HepG2 (cell line): ENCODE data around the gene SERPINB1. TPM values are rescaled to one million over a fixed set of nuclear protein-coding genes. Genes with fewer than 3 reads are reported as not detected.

Experiments used
- ARNTL ChIP-seq: sonication (generic); formaldehyde crosslinking; IDR thresholded peaks from 2 replicates; pipeline ENCODE4 v1.4.0; 2020; ENCODE audit warnings: mild to moderate bottlenecking, missing genetic modification reagents
- MTA1 ChIP-seq: sonication (generic); formaldehyde crosslinking; IDR thresholded peaks from 2 replicates; pipeline ENCODE4 v1.4.0; 2020; ENCODE audit warnings: missing genetic modification reagents, mild to moderate bottlenecking, borderline replicate concordance
- NBN ChIP-seq: fragments of 450-650 bp; conservative IDR thresholded peaks from 2 replicates; pipeline ENCODE4 v1.6.1; 2017
- PAF1 ChIP-seq: IDR thresholded peaks from 2 replicates; pipeline ENCODE4 v1.6.1; 2016; ENCODE audit warnings: missing genetic modification reagents, missing compliant biosample characterization
- PHF5A ChIP-seq: IDR thresholded peaks from one replicate; pipeline ENCODE4 v1.6.1; 2018; ENCODE audit warnings: low read depth, missing genetic modification reagents; ENCODE audit not compliant: unreplicated experiment
- SSRP1 ChIP-seq: IDR thresholded peaks from 2 replicates; pipeline ENCODE4 v1.6.1; 2016; ENCODE audit warnings: control low read depth
- TRIM24 ChIP-seq: sonication (generic); formaldehyde crosslinking; IDR thresholded peaks from 2 replicates; pipeline ENCODE4 v1.8.0; 2022; ENCODE audit warnings: mild to moderate bottlenecking, missing genetic modification reagents
- YEATS4 ChIP-seq: sonication (generic); formaldehyde crosslinking; IDR thresholded peaks from 2 replicates; pipeline ENCODE4 v1.4.0; 2020; ENCODE audit warnings: missing genetic modification reagents, borderline replicate concordance
- ZC3H13 ChIP-seq: sonication (generic); formaldehyde crosslinking; IDR thresholded peaks from 2 replicates; pipeline ENCODE4 v1.8.1; 2023; ENCODE audit warnings: mild to moderate bottlenecking, missing genetic modification reagents, moderate library complexity
- ZFP82 ChIP-seq: sonication (generic); formaldehyde crosslinking; IDR thresholded peaks from 2 replicates; pipeline ENCODE4 v1.5.1; 2020; ENCODE audit warnings: mild to moderate bottlenecking, missing genetic modification reagents, borderline replicate concordance
- ZNF230 ChIP-seq: sonication (generic); formaldehyde crosslinking; IDR thresholded peaks from 2 replicates; pipeline ENCODE4 v1.4.0; 2020; ENCODE audit warnings: mild to moderate bottlenecking, missing genetic modification reagents
- ZNF354B ChIP-seq: sonication (generic); formaldehyde crosslinking; IDR thresholded peaks from 2 replicates; pipeline ENCODE4 v1.8.0; 2022; ENCODE audit warnings: mild to moderate bottlenecking, missing genetic modification reagents
- ZNF367 ChIP-seq: sonication (generic); formaldehyde crosslinking; IDR thresholded peaks from 2 replicates; pipeline ENCODE4 v1.4.0; 2020; ENCODE audit warnings: missing genetic modification reagents, borderline replicate concordance
- ZNF432 ChIP-seq: sonication (generic); formaldehyde crosslinking; IDR thresholded peaks from 2 replicates; pipeline ENCODE4 v1.5.0; 2020; ENCODE audit warnings: missing genetic modification reagents, mild to moderate bottlenecking, borderline replicate concordance
- ZNF543 ChIP-seq: sonication (generic); formaldehyde crosslinking; IDR thresholded peaks from 2 replicates; pipeline ENCODE4 v1.4.0; 2020; ENCODE audit warnings: mild to moderate bottlenecking, missing genetic modification reagents
- ZNF570 ChIP-seq: sonication (generic); formaldehyde crosslinking; IDR thresholded peaks from 2 replicates; pipeline ENCODE4 v1.4.0; 2020; ENCODE audit warnings: mild to moderate bottlenecking, missing genetic modification reagents, borderline replicate concordance
- ZNF776 ChIP-seq: sonication (generic); formaldehyde crosslinking; IDR thresholded peaks from 2 replicates; pipeline ENCODE4 v1.4.0; 2020; ENCODE audit warnings: mild to moderate bottlenecking, missing genetic modification reagents
- ZNF792 ChIP-seq: IDR thresholded peaks from 2 replicates; pipeline ENCODE4 v1.6.1; 2016
- ZSCAN9 ChIP-seq: IDR thresholded peaks from 2 replicates; pipeline ENCODE4 v1.6.1; 2016; ENCODE audit warnings: borderline replicate concordance
- polyA plus RNA-seq, 8 experiments: library from polyadenylated mRNA; depleted of rRNA in 3 of 8; stranded (reverse) in 7 of 8; unstranded in 1 of 8; fragments of >200 nt; fragmentation: Illumina TruSeq in 4 of 8; extraction: Trizol in 4 of 8; gene quantifications; 2 replicates each; pipeline versions ENCODE4 v1.2.1 to v1.2.3, GENCODE V29; 2011 to 2016; ENCODE audit warnings: low read depth in 4 of 8, missing spikeins in 1 of 8, mixed read lengths in 1 of 8; ENCODE audit not compliant: insufficient read depth in 1 of 8
- total RNA-seq, 5 experiments: library from RNA; depleted of rRNA; stranded (reverse); fragments of >200 nt; fragmentation: Illumina TruSeq; extraction: Trizol; gene quantifications; 2 replicates each; pipeline ENCODE4 v1.2.3, GENCODE V29; 2016; ENCODE audit warnings: low read depth in 1 of 5
- TF ChIP-seq, protein P1 (sequence below): sonication (generic); formaldehyde crosslinking; IDR thresholded peaks from 2 replicates; pipeline ENCODE4 v1.4.0; 2020; ENCODE audit warnings: missing genetic modification reagents
- TF ChIP-seq, protein P2 (sequence below): sonication (generic); formaldehyde crosslinking; IDR thresholded peaks from 2 replicates; pipeline ENCODE4 v1.9.0; 2022; ENCODE audit warnings: missing genetic modification reagents, mild to moderate bottlenecking, borderline replicate concordance
- TF ChIP-seq, protein P3 (sequence below): sonication (generic); formaldehyde crosslinking; IDR thresholded peaks from 2 replicates; pipeline ENCODE4 v1.8.1; 2023; ENCODE audit warnings: missing genetic modification reagents, inconsistent platforms, borderline replicate concordance
- TF ChIP-seq, protein P4 (sequence below): sonication (generic); formaldehyde crosslinking; IDR thresholded peaks from 2 replicates; pipeline ENCODE4 v1.8.0; 2022; ENCODE audit warnings: missing genetic modification reagents, mild to moderate bottlenecking, inconsistent platforms, borderline replicate concordance

The SERPINB1 gene
- total and polyA plus RNA-seq, 2 of the 13 experiments (the other 11 are each of a cell fraction or from before 2014, with no cell fraction given), result 41.4 to 60.5 TPM

DNA sequence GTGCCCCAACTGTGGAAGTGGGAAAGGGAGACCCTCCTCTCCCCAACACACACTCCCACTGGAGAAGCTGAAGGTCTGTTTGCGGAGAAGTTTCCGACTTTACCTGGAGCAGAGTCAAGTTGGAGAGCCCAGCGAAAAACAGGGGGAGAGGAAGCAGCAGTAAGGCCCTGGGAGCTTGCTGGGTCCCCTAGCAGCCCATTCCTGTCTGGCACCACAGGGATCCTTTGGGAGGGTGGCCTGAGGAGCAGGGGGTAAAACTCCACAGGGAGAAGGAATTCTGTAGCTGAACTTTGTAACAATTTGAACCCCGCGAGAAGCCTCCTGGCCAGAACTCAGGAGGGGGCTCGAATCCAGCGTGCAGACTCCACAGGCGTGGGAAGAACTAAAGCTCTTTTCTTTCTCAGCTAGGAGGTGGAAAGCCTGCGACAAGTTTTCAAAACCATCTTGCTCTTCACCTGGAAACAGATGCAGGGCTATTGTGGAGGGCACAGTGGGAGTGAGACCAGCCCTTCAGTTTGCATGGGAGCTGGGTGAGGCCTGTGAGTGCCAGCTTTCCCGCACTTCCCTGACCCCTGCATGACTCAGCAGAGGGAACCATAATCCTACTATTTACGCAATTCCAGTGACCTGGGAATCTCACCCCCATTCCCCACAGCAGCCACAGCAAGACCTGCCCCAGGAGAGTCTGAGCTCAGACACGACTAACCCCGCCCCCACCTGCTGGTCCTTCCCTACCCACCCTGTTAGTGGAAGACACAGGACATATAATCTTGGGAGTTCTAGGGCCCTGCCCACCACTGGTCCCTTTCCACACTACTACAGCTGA, 35.6 kb upstream of the SERPINB1 start (continued):
- TF ChIP-seq, protein P1, sequence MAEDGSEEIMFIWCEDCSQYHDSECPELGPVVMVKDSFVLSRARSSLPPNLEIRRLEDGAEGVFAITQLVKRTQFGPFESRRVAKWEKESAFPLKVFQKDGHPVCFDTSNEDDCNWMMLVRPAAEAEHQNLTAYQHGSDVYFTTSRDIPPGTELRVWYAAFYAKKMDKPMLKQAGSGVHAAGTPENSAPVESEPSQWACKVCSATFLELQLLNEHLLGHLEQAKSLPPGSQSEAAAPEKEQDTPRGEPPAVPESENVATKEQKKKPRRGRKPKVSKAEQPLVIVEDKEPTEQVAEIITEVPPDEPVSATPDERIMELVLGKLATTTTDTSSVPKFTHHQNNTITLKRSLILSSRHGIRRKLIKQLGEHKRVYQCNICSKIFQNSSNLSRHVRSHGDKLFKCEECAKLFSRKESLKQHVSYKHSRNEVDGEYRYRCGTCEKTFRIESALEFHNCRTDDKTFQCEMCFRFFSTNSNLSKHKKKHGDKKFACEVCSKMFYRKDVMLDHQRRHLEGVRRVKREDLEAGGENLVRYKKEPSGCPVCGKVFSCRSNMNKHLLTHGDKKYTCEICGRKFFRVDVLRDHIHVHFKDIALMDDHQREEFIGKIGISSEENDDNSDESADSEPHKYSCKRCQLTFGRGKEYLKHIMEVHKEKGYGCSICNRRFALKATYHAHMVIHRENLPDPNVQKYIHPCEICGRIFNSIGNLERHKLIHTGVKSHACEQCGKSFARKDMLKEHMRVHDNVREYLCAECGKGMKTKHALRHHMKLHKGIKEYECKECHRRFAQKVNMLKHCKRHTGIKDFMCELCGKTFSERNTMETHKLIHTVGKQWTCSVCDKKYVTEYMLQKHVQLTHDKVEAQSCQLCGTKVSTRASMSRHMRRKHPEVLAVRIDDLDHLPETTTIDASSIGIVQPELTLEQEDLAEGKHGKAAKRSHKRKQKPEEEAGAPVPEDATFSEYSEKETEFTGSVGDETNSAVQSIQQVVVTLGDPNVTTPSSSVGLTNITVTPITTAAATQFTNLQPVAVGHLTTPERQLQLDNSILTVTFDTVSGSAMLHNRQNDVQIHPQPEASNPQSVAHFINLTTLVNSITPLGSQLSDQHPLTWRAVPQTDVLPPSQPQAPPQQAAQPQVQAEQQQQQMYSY, result no peak
- TF ChIP-seq, protein P2, sequence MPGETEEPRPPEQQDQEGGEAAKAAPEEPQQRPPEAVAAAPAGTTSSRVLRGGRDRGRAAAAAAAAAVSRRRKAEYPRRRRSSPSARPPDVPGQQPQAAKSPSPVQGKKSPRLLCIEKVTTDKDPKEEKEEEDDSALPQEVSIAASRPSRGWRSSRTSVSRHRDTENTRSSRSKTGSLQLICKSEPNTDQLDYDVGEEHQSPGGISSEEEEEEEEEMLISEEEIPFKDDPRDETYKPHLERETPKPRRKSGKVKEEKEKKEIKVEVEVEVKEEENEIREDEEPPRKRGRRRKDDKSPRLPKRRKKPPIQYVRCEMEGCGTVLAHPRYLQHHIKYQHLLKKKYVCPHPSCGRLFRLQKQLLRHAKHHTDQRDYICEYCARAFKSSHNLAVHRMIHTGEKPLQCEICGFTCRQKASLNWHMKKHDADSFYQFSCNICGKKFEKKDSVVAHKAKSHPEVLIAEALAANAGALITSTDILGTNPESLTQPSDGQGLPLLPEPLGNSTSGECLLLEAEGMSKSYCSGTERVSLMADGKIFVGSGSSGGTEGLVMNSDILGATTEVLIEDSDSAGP (CRISPR knock-in tag), result no peak; the same call in 1 of the 2 replicates
- TF ChIP-seq ZSCAN9 (0 out of 2 replicates have a peak, but pooled peaks have one; percentile 53), ZNF543 (CRISPR knock-in tag) (no peak), ZNF354B (CRISPR knock-in tag) (0 out of 2 replicates have a peak, but pooled peaks have one; percentile 31), ZNF367 (CRISPR knock-in tag) (no peak), PHF5A (no peak), PAF1 (CRISPR knock-in tag) (no peak), MTA1 (CRISPR knock-in tag) (no peak; the same call in 1 of the 2 replicates), SSRP1 (CRISPR knock-in tag) (no peak), ZNF570 (CRISPR knock-in tag) (no peak), ZC3H13 (no peak), ARNTL (no peak), NBN (no peak), ZFP82 (CRISPR knock-in tag) (peak; percentile 72; the same call in 1 of the 2 replicates), ZNF230 (CRISPR knock-in tag) (no peak), ZNF432 (CRISPR knock-in tag) (no peak), ZNF792 (CRISPR knock-in tag) (no peak), TRIM24 (no peak), YEATS4 (CRISPR knock-in tag) (no peak), ZNF776 (CRISPR knock-in tag) (no peak)
- TF ChIP-seq, protein P3, sequence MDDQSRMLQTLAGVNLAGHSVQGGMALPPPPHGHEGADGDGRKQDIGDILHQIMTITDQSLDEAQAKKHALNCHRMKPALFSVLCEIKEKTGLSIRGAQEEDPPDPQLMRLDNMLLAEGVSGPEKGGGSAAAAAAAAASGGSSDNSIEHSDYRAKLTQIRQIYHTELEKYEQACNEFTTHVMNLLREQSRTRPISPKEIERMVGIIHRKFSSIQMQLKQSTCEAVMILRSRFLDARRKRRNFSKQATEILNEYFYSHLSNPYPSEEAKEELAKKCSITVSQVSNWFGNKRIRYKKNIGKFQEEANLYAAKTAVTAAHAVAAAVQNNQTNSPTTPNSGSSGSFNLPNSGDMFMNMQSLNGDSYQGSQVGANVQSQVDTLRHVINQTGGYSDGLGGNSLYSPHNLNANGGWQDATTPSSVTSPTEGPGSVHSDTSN (CRISPR knock-in tag), result no peak
- TF ChIP-seq, protein P4, sequence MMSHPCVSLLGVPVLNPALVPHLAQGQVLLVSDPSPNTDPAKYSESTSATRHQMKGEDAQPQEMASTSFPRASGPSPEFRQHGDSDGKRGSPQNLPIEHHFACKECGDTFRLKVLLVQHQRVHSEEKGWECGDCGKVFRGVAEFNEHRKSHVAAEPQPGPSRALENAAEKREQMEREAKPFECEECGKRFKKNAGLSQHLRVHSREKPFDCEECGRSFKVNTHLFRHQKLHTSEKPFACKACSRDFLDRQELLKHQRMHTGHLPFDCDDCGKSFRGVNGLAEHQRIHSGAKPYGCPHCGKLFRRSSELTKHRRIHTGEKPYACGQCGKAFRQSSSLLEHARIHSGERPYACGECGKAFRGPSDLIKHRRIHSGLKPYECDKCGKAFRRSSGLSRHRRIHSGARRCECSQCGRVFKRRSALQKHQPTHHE (CRISPR knock-in tag), result no peak
